ENCODE data around the gene IFT172. TPM values are rescaled to one million over a fixed set of nuclear protein-coding genes. Genes with fewer than 3 reads are reported as not detected.

Gene IFT172
- total and polyA plus RNA-seq, 2 experiments from 2014 or later: 9.1 to 17.6 TPM

GRCh38 chr2:27495840-27496356, 6.4 kb upstream of the IFT172 start (continued):
- TF ChIP-seq, protein P1, sequence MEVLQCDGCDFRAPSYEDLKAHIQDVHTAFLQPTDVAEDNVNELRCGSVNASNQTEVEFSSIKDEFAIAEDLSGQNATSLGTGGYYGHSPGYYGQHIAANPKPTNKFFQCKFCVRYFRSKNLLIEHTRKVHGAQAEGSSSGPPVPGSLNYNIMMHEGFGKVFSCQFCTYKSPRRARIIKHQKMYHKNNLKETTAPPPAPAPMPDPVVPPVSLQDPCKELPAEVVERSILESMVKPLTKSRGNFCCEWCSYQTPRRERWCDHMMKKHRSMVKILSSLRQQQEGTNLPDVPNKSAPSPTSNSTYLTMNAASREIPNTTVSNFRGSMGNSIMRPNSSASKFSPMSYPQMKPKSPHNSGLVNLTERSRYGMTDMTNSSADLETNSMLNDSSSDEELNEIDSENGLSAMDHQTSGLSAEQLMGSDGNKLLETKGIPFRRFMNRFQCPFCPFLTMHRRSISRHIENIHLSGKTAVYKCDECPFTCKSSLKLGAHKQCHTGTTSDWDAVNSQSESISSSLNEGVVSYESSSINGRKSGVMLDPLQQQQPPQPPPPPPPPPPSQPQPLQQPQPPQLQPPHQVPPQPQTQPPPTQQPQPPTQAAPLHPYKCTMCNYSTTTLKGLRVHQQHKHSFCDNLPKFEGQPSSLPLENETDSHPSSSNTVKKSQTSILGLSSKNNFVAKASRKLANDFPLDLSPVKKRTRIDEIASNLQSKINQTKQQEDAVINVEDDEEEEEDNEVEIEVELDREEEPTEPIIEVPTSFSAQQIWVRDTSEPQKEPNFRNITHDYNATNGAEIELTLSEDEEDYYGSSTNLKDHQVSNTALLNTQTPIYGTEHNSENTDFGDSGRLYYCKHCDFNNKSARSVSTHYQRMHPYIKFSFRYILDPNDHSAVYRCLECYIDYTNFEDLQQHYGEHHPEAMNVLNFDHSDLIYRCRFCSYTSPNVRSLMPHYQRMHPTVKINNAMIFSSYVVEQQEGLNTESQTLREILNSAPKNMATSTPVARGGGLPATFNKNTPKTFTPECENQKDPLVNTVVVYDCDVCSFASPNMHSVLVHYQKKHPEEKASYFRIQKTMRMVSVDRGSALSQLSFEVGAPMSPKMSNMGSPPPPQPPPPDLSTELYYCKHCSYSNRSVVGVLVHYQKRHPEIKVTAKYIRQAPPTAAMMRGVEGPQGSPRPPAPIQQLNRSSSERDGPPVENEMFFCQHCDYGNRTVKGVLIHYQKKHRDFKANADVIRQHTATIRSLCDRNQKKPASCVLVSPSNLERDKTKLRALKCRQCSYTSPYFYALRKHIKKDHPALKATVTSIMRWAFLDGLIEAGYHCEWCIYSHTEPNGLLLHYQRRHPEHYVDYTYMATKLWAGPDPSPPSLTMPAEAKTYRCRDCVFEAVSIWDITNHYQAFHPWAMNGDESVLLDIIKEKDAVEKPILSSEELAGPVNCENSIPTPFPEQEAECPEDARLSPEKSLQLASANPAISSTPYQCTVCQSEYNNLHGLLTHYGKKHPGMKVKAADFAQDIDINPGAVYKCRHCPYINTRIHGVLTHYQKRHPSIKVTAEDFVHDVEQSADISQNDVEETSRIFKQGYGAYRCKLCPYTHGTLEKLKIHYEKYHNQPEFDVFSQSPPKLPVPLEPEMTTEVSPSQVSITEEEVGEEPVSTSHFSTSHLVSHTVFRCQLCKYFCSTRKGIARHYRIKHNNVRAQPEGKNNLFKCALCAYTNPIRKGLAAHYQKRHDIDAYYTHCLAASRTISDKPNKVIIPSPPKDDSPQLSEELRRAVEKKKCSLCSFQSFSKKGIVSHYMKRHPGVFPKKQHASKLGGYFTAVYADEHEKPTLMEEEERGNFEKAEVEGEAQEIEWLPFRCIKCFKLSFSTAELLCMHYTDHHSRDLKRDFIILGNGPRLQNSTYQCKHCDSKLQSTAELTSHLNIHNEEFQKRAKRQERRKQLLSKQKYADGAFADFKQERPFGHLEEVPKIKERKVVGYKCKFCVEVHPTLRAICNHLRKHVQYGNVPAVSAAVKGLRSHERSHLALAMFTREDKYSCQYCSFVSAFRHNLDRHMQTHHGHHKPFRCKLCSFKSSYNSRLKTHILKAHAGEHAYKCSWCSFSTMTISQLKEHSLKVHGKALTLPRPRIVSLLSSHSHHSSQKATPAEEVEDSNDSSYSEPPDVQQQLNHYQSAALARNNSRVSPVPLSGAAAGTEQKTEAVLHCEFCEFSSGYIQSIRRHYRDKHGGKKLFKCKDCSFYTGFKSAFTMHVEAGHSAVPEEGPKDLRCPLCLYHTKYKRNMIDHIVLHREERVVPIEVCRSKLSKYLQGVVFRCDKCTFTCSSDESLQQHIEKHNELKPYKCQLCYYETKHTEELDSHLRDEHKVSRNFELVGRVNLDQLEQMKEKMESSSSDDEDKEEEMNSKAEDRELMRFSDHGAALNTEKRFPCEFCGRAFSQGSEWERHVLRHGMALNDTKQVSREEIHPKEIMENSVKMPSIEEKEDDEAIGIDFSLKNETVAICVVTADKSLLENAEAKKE (CRISPR knock-in tag; IDR thresholded peaks at IDR 0.05): no peak
- TF ChIP-seq ZNF114 (CRISPR knock-in tag; IDR thresholded peaks at IDR 0.05): no peak

GRCh38 chr2:27494944-27495554, 5.5 kb upstream of the IFT172 start, which contains the start of gene FNDC4:
Gene FNDC4, minus strand, starts transcription at chr2:27495200. Its CDS starts 521 bp downstream, at chr2:27494679.
- Mint-ChIP-seq H3K9me3 (no peaks in the 10 kb centered on the region), H3K36me3 (ENCODE audit: low read depth) (no peaks in the 10 kb centered on the region; the same call in 2 of the 3 replicates), H3K4me1 (peaks cover 20% of the 10 kb centered on the region), H3K27me3 (ENCODE audit: insufficient read depth, low read depth, poor library complexity) (peaks cover 21% of the 10 kb centered on the region), H3K4me3 (peak within 1 kb of the TSS; percentile 92), H3K27ac (no peak within 1 kb of the TSS)
- Histone ChIP-seq H3K27me3 (ENCODE audit: insufficient read depth) (peaks cover 31% of the 10 kb centered on the region), H3K4me1 (ENCODE audit: insufficient read depth) (0 out of 2 replicates have a peak, but pooled peaks cover 15% of the 10 kb centered on the region), H3K79me2 (replicated peaks; ENCODE audit: insufficient read depth) (no peaks in the 10 kb centered on the region), H3K27ac (ENCODE audit: low read depth) (no peak within 1 kb of the TSS), H3K9me2 (ENCODE audit: insufficient read depth) (no peaks in the 10 kb centered on the region), H4K20me1 (replicated peaks; ENCODE audit: insufficient read depth) (no peaks in the 10 kb centered on the region), H3F3A (replicated peaks; ENCODE audit: low read depth) (0 out of 2 replicates have a peak, but pooled peaks cover 3% of the 10 kb centered on the region), H3K4me3 (peak within 1 kb of the TSS; percentile 98), H3K36me3 (ENCODE audit: insufficient read depth) (no peaks in the 10 kb centered on the region), H3K4me2 (peak within 1 kb of the TSS; percentile 98), H2AFZ (peak within 1 kb of the TSS; percentile 100)
- ATAC-seq: peak; percentile 83
- peak; percentile 76 for DNase-seq (ENCODE audit: low spot score)
- TF ChIP-seq, protein P1 (CRISPR knock-in tag; IDR thresholded peaks at IDR 0.05): no peak
- no peak for TF ChIP-seq JUNB (IDR thresholded peaks at IDR 0.05; ENCODE audit: unreplicated experiment)
- TF ChIP-seq, protein P2, sequence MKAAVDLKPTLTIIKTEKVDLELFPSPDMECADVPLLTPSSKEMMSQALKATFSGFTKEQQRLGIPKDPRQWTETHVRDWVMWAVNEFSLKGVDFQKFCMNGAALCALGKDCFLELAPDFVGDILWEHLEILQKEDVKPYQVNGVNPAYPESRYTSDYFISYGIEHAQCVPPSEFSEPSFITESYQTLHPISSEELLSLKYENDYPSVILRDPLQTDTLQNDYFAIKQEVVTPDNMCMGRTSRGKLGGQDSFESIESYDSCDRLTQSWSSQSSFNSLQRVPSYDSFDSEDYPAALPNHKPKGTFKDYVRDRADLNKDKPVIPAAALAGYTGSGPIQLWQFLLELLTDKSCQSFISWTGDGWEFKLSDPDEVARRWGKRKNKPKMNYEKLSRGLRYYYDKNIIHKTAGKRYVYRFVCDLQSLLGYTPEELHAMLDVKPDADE (IDR thresholded peaks at IDR 0.05): no peak
- no peak for TF ChIP-seq EZH2phosphoT487 (IDR thresholded peaks at IDR 0.05; ENCODE audit: unreplicated experiment)
- TF ChIP-seq CREB1 (CRISPR knock-in tag; IDR thresholded peaks at IDR 0.05; ENCODE audit: low read depth): peak; percentile 45
